GM21619 (cell line): ENCODE results near the gene LHFPL2.

ENCODE experiments used
- ATAC-seq: cut with Tn5 transposase; IDR thresholded peaks from one replicate; pipeline ENCODE4 v1.9.1; 2021; ENCODE audit not compliant: unreplicated experiment

Gene LHFPL2

DNA sequence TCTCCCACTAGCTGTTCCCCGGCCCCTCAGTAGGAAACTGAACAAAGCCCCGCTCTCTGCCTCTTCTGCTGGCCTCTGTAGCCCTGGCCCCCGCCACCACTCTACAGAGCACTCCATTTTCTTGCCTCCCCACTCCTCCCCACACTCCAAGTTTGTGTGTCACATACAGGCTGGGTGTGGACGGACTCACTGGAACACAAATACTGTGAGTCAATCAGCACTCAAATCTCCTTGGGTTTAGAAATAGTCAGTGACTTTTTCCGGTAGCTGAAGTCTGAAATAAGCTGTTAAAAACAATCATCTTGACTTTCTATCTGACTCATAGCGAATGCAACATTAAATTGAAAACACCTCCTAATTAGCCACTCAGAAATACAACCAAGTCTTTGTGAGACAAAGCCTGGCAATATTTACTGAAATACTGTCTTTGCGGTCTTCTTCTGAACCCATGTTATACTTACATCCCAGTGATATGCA lies 122.5 kb downstream of the LHFPL2 start:
- no peak for ATAC-seq

DNA sequence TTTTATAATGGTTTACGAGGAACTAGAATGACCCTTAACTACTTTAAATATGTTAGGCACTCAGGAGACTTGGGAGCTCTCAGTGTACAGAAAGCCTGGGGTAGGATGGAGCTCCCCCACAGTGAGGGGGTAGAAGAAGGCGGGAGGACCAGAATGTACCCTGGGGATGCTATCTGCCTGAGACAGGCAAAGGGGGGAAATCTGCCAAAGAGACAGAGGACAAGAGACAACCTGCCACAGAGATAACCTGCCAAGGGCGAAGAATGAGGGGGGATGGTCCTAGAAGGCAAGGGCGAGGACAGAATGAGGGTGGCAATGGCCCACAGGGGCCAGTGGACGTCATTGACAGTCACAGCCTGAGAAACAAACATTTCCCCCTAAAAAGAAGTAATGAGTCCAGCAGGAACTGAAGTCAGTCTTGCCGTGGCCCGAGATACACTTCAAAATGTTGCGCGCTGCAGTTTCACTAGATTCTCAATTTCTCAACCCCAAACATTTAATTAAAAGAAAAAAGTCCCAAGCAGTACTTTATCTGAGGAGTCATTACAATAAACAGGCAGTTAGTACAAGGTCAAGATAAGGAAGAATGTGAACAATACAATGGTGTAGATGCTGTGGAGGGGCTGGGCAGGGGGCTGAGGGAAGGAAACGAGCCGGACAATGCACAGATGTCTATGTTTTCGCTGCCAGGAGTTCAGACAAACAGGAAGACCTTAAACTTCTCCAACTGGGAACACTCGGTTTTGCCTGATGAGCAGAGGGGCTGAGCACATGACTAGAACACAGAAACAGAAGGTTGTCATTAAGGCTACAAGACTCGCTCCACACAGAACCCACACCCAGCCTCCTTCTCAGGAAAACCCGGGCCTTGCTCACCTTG lies 125.0 kb downstream of the LHFPL2 start:
- ATAC-seq = no peak

DNA sequence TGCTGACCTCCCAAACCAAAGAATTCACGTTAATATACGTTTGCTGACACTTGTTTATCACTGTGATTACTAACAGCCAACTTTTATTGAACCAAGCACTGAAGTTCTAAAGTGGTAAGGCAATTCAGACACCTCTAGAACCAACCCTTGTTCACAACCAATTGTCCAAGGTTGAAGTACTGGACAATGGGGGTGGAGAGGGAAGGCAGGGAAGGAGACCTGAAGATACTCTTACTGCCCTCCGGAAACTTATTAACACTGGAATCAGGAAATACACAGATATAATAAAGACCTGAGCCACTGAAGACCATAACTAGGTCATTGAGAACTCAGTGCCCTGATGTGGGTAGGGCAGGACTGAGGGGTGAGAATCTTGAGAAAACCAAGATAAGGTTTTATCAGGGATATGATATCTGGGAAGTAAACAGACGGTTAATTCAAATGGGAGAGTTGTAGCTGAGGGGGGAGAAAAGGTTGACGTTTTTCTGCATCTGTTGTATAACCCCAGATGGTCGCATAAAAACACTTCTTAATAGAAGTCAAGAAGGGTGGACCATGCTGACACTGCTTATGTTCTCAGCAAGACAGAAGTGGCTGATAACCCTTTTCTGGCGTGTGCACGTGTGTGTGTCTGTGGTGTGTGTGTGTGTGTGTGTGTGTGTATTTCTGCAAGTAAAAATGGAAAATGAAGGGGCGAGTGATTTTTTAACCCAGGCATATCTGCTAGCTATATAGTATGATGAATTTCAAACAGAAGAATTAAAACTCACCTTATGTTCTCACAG lies 125.9 kb downstream of the LHFPL2 start:
- ATAC-seq = no peak

DNA sequence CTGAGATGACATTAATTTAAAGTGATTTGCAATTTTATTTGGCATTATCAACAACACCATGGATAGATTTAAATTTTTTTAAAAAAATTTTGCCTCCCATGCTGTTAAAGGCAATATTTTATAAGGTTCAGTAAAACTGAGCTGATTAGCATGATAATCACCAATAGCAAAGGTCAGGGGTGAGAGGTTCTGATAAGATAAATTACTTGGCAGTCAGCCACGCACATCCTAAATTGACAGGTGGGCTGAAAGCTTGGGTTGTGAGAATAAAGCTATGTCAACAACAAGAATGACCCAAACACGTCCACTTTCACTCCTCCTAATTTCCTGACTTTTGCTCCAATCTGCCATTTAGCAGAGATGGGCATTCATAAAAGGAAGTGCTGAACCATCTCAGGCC lies 127.1 kb downstream of the LHFPL2 start:
- ATAC-seq = no peak

DNA sequence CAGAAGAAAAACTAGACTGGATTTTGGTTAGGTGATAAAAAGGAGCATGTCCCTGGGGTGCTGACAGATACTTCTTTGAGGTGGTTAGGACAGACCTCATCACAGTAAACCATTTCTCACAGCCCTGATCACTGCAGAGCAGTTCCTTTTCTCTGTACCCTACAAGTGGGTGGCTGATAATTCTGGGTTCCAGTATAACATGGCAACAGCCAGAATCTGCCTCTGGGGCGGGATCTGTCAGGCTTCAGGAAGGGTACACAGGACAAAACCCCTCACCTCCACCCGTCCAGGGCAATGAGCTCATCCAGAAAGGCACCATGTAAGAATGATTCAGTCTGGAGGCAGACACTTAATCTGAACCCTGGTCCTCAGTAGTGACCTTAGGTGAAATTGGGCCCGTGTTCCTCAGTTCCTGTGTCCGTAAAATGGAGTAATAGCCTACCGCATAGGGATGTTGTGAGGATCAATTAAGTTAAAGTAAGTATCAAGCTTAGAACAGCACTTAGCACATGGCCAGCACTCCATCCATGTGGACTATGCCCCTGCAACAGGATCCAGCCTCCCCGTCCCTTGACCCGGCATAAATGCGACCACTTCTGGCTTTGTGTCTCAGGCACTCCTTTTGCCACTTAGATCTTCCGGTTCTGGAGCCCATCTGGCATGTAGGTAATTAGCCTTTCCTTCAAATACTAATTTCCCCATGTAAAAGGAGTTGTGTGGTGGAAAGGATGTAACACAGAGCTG lies 129.2 kb downstream of the LHFPL2 start:
- ATAC-seq = no peak

DNA sequence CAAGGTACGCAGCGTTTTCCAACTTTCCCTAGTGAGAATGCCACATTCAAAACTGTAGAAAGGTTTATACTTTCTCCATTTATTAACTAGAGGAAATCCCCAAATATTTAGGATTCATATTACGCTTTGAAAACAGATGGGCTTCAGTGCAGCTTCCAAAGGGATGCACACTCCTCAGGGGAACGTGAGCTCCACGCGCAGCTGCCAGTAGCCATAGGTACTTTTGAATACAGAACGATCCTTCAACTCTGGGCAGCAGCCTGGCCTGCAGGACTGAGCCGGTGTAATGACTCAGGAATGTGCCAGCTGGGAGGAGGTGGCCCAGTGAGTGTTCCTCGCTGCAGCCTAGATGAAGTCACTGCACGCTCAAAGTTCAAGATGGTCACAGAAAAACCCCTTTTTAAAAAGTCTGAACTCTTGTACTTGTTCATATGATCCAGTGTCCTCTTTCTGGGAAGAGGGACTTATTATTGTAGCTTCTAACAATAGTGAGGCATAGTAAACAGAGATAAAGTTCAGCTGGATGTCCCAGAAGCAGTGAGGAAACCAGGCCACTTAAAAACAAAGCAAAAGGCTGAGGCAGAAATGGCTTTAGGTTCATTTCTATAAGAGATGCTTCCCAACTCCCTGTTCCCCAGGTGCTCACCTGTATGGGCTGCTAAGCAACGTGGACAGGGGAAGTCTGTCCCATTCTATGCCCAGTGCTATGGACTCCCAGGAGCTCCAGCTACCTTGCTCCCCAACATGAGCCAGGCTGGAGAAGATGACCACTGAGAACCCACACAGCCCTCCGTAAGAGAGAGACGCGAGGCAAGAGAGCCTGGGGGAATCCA lies 130.0 kb downstream of the LHFPL2 start:
- no peak for ATAC-seq

DNA sequence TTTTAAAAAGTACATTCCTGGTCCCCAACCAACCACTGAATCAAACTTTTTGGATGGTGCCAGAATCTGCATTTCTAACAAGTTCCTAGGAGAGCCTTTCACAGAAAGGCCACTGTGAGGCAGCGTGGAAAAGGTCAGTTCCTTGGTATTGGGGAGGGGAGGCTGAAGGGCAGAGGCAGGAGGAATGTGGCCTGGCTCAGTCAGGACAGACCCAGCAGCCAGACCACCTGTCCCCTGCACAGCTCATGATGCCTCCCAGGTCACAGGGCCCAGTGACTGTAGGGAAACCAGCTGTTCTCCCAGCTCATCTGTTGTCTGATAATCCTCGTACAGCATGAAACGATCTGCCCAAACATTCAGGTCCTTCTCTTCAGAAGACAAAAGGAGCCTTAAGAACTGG lies 132.9 kb downstream of the LHFPL2 start:
- no peak for ATAC-seq

DNA sequence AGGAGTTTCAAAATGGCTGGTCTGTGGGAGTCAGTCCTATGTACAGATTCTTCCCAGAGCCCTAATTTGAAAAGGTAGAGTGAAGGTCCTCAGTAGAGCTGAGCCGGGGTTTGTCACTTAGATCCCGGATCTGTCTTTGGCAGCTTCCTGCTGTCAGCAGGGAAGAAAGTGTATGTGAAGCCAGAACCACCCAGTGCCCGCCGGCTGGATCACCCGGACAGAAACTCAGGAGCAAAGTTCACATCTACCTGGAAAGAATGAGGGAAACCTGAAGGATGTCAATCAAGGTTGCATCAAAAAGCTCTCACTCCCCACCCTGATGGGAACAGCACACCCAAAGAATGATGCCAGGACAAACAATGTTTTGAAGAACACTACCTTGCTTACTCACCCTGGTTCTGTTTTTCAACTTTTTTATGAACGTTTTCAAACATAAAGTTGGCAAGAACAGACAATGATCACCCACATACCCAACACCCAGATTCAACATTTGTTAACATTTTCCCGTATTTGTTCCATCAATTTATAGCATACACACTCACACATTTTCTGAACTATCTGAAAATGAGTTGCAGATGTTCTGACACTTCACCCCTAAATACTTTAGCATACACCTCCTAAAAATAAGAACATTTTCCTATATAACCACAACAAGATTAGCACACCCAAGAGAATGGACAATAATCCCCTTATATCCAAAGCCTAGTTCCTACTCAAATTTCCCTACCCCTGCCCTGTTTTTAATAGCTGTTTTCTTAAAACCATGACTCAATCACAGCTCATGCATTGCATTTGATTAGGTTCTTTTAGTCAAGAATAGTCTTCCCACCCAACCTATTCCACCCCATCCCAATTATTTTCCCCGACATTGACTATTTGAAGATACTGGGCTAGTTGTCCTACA lies 133.9 kb downstream of the LHFPL2 start:
- ATAC-seq = no peak

DNA sequence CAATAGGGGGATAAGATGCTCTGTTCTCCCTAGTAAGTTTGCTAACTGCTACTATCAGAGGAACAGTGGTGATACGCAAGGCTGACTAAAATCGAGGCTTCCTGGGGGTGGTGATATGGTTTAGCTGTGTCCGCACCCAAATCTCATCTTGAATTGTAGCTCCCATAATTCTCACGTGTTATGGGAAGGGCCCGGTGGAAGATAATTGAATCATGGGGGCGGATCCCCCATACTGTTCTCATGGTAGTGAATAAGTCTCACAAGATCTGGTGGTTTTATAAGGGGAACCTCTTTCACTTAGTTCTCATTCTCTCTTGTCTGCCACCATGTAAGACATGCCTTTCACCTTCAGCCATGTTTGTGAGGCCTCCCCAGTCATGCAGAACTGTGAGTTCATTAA lies 135.1 kb downstream of the LHFPL2 start:
- no peak for ATAC-seq

DNA sequence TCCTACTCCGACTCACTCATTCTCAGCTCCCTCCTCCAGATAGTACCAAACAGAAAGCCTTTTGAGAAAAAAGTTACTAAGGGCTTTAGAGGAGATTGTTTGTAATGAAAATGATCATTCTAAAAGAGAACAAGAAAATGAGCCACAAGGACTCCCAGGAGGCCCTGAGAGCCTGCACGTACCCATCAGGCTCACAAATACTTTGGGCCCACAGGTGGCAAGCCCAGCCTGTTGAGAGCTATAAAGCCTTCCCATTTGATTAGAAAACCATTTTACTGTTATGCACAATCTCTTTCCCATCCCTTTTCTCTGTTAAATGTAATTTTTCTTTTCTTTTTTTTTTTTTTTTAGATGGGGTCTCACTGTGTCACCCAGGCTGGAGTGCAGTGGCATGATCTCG lies 136.1 kb downstream of the LHFPL2 start:
- ATAC-seq = no peak

DNA sequence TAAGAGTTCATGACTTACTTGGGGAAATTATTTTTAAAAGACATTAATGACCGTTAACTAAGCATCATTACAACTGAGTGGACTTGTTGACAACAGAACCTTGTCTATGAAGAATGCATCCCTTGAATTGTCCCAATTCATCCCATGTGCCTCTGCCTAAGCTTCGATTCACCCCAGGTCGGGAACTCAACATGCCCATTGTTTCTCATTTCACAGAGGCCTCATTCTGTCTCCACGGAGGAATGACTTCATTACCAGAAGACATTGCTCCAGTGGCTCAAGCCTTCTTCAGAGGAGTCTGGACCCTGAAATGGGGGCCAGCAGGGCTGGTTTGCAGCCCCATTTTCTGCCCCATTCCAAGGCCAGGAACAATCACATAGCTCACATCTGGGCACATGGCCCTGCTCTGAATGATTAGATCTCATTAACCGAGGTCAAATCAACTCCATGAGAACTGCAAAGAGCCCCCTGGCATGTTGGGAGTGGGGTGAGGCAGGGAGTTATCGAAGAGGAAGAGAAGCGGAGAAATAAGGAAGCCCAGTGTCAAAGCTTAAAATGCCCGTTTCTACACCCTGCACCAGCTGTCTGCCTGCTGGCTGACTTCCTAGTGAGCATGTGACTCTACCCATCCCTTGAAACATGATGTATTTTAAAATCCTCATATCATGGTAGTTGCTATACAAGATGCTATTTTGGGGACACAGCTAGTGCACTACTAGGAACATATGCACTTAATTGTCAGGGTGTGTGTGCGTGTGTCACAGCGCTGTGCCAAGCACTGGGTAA lies 137.3 kb downstream of the LHFPL2 start:
- ATAC-seq = no peak

DNA sequence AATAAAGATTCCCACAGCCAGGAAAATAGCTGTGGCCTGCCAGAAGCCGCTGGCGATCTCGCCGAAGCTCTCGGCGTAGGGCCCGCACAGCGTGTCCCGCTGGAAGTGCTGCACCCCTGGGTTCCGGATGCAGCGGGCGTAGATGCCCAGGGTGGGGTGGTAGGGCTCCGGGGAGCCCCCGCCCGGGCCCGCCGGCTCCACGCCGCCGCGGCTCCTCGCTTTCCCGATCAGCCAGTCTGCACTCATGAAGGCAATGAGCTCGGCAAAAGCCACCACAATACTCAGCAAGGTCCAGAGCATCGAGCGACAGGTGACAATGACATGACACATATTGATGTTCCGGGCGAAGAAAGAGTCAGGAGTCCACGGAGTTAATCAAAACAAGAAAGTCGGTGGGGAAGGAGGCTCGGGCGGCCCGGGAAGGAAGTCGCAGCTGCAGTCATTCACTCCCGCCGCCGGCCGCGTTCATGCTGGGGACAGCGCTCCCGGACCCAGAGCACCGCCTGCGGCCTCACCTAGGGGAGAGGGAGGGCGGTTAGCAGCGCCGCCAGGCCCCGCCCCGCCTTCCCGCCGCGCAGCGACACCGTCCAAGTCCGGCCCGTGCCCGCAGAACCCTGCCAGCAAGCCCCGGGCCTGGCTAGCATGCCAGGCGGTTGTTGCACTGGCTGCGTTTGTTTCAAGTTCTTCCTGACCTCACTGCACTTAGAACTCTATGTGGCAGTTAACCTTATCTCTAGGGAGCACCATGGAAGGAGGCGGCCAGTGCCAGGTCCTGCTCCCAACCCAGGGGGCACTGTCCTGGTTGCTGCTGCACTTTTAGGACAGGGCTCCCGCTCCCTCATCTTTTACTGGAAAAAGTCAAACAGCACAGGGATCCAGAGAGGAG lies 138.4 kb downstream of the LHFPL2 start:
- ATAC-seq = peak; percentile 73

DNA sequence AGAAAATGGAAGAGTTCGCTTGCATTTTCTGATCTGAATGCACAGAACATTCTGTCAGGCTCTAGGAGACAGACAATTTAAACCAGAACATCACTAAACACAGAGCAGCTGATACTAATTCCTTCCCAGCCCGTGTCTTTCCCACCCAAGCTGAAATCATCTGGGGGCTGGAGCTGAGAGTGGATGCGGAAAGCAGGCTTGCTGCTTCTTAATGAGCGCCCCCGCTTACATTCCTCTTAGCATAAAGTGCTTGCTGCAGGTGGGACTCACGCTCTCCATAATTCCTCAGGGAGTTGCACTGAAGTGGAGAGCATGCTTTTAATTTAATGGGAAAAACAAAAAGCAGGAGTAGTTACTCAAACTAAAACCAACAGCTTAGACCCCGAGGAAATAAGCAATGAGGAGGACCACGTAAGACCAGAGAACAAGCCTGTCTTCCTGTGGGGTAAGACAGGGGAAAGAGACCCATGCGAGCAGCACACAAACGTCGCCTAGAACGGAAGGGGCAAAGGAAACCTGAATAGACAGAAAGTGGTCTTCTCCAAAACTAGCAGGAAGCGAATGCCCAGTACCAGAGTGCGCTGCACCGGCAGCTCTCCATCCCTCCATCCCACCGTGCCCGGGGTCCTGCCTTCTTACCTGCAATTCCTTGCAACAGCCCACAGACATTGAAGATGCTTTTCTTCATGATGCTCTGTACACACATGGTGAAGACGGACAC lies 139.3 kb downstream of the LHFPL2 start:
- ATAC-seq = no peak

DNA sequence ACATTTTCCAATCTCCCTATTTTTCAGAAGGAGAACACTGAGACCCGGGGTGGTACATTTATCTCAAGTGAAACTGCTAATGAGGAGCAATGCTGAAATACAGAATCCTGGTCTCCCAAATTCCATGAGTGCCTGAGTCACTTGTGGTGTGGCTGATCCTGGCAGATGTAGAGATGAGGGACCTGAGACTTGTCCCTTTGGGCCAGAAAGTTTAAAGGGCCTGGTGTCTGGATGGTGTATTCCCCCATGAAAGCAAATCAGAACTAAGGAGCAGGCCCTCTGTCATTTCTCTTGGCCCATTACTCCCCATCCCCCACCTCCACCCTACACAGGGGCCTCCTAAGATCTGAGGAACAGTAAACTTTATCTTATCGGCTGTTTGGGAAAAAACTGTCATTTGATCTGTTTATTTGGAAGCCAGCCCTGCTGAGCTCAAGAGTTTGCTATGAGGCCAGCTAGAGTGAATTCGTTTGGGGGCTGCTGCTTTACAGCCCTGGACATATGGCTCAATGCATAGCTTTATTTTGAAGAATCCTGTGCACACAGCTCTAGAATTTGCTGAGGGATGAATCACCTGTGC lies 140.3 kb downstream of the LHFPL2 start:
- no peak for ATAC-seq

DNA sequence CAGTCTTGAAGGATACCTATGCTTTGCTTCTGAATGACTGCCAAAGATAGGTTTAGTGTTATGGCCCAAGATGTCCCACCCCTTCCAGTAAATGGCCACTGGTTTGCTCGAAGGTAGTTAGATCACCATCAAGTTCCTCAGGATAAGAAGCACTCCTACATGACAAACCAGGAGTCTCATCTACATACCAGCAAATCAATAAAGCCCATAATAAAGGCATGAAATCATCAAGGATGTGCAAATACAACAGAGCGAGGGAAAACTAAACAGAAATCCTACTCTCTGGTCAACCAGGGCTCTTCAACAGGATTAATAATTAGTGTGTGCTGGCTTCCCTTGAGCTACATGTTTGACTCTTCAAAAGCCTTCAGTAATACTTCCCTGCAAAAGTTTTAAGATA lies 141.0 kb downstream of the LHFPL2 start:
- ATAC-seq = no peak

DNA sequence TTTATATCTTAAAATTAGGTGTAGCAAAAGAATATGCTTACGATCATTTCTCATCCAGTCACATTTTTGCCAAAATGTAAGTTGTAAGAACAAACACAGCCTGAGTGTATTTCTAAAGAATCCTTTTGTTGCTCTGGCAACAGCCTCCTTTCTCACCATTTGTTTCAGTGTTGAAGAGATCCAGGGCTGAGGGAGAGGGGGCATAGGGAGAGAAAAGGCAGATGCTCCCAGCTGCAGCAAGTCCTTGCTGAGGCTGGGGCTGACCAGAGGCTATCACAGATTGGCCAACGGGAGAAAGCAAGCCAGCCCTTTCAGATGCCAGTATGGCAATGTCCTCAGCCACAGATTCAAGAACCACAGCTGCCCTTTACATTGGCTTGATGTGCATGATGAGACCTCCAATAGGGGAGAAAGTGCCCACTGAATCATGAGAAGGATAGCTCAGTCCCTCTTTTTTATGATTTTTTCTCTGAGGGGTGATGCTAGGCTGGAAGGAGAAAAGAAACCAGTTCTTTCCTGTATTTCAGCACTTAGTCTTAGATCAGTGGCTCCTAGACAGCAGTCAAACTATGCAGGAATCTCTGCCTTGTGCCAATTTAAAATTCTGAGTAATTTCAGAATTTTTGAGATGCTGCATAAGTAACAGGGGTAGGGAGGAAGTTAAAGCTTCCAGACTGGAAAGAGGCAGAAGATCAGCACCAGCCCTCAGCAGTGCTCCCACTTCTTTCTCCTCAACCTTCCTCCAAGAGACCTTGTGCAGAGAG lies 142.1 kb downstream of the LHFPL2 start:
- no peak for ATAC-seq
